Fibroblast of pulmonary artery (primary cell): ENCODE results near the gene FBXL17.
A peak's percentile ranks its signal among the peaks of the same experiment; 100 is the strongest.
"Not testable (repeated sequence)": the region's sequence is repeated elsewhere in the genome, so short reads cannot be mapped to it uniquely, and the experiment has no call there.

ENCODE experiments used
- DNase-seq: peaks from one replicate; pipeline ENCODE4 v3.0.0-alpha.2; 2010; ENCODE audit warnings: low read depth
- H3K4me3 ChIP-seq: replicated peaks from 2 replicates; pipeline ENCODE4 v1.5.1; 2011; ENCODE audit warnings: low read depth, mild to moderate bottlenecking, control low read depth, low read length, moderate library complexity
- TF ChIP-seq, protein P1 (sequence below): IDR thresholded peaks from 2 replicates; pipeline ENCODE4 v1.5.1; 2011; ENCODE audit warnings: mild to moderate bottlenecking, control low read depth, low read length, inconsistent platforms; ENCODE audit errors: missing control alignments

The FBXL17 gene

DNA sequence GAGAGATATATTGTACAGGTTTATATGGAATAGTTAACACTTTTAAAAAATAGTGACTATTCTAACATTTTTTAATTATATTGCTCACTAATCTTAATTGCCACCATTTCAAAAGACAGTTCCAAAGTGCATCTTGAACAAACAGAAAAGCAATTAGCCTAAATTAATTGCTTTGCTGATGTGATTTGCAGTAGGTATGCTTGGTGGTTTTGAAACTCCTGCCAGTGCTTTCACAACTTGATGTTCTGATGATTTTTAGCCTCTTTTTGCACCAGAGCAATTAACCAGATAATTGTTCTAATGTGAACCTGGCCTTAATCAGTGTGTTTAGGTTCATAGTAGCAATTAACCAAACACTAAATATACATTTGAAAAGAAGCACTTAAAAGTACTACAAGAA, 207.6 kb downstream of the FBXL17 start:
- H3K4me3 ChIP-seq, result no peak overlapping the region
- TF ChIP-seq, protein P1, sequence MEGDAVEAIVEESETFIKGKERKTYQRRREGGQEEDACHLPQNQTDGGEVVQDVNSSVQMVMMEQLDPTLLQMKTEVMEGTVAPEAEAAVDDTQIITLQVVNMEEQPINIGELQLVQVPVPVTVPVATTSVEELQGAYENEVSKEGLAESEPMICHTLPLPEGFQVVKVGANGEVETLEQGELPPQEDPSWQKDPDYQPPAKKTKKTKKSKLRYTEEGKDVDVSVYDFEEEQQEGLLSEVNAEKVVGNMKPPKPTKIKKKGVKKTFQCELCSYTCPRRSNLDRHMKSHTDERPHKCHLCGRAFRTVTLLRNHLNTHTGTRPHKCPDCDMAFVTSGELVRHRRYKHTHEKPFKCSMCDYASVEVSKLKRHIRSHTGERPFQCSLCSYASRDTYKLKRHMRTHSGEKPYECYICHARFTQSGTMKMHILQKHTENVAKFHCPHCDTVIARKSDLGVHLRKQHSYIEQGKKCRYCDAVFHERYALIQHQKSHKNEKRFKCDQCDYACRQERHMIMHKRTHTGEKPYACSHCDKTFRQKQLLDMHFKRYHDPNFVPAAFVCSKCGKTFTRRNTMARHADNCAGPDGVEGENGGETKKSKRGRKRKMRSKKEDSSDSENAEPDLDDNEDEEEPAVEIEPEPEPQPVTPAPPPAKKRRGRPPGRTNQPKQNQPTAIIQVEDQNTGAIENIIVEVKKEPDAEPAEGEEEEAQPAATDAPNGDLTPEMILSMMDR, result no peak
- no peak for DNase-seq

DNA sequence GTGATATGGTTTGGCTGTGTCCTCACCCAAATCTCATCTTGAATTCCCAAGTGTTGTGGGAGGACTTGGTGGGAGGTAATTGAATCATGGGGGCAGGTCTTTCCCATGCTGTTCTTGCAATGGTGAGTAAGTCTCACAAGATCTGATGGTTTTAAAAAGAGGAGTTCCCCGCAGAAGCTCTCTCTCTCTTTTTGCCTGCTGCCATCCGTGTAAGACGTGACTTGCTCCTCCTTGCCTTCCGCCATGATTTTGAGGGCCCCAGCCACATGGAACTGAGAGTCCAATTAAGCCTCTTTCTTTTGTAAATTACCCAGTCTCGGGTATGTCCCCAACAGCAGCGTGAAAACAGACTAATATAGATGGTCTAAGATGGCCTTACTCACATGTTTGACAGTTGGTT, 210.1 kb downstream of the FBXL17 start:
- H3K4me3 ChIP-seq, result no peak overlapping the region
- no peak for DNase-seq
- TF ChIP-seq, protein P1, result no peak

- DNase-seq, result no peak
- H3K4me3 ChIP-seq, result no peak overlapping the region
- TF ChIP-seq, protein P1, result no peak
Observed at GRCh38 chr5:108168915-108169314, 213.0 kb downstream of the FBXL17 start.

DNA sequence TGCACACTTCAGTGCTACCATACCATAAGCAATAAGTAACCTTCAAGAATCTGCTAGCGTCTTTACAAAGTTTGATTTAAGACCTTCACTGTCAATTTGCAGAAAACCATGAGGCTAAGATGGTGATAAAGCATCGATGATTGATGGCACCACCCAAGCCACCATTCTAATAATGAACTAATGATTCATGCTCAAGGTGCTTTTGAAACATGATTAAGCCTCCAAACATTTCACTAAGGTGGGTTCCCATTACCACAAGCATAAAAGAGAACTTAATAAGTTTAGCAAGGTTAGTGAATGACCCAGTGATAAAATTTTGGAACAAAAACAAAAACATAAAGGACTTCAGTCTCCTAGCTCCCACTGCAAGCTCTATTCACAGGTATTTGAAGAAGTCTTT, 214.7 kb downstream of the FBXL17 start:
- no peak for DNase-seq
- TF ChIP-seq, protein P1, result no peak

GRCh38 chr5:108164574-108164973, 217.3 kb downstream of the FBXL17 start:
- TF ChIP-seq, protein P1, result no peak
- DNase-seq, result no peak
- H3K4me3 ChIP-seq, result no peak overlapping the region

More for the DNA sequence above, 214.7 kb downstream of the FBXL17 start:
- no peak overlapping the region for H3K4me3 ChIP-seq

- H3K4me3 ChIP-seq, DNase-seq: not testable (repeated sequence)
Observed at GRCh38 chr5:108152854-108153253, 229.0 kb downstream of the FBXL17 start.

- TF ChIP-seq, protein P1, result no peak
- DNase-seq, result no peak
Observed at GRCh38 chr5:108149369-108149768, 232.5 kb downstream of the FBXL17 start.

DNA sequence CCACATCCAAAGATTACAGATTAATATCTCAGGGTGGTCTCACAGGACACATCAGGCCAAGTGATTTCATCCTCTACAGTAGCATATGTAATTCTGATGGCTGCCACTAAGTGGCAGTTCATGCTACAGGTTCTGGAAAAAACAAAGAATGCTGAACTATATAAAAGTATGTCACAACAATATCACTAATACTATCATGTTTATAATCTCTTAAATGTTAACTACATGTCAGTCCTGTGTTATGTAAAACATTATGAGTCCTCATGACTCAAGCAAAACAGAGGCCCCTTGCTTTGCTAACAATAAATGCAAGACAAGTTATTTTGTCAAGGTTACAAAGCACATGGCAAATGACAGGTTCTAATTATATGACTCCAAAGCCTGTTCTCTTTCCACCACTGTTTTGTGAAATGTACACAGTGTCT, 233.2 kb downstream of the FBXL17 start:
- TF ChIP-seq, protein P1, result peak; percentile 70
- H3K4me3 ChIP-seq, result no peak overlapping the region
- DNase-seq, result peak; percentile 42

More at GRCh38 chr5:108149369-108149768, 232.5 kb downstream of the FBXL17 start:
- H3K4me3 ChIP-seq, result no peak overlapping the region
